ENCODE data around the gene SMYD5. TPM values are rescaled to one million over a fixed set of nuclear protein-coding genes. Genes with fewer than 3 reads are reported as not detected.

The SMYD5 gene
- total RNA-seq, 1 donor, result 20.7 TPM

DNA sequence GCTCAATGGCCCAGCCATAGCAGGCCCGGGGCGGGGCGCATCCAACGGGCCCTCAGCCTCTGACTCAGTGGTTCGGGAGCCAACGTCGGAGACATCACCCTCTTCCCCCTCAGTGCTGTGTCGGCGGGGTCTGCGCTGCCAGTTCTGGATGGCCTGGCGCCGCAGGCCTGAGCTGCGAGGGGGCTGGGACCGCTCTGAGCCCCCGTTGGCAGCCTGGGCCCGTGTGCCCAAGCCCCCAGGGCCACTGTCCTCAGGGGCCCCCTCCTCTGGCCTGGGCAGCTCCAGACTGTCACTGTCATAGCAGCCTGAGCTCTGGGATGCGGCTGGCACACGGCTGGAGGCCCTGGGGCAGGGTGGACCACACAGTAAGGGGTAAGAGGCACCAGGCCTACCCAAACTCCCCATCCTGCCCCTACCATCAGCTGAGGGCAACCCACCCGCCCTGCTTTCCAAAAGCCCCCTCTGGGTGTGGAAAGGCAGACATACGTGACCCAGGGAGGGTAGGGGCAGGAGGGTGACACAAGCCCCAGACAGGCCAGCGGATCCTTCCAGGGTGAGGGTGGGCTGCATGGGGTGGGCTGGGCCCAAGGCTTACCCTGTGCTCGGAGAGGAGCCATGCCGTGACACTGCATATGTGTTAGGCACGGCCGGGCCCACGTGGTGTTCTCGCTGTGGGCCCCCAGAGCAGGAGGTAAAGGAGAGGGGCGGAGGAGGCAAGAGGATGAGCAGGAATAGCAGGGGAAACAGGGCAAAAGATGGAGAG is 51.4 kb downstream of the SMYD5 start:
- no peak for TF ChIP-seq CTCF (IDR thresholded peaks at IDR 0.05; ENCODE audit: insufficient read depth, low read depth, low read length)
- DNase-seq (ENCODE audit: low read depth), result no peak
- H3K4me3 ChIP-seq (ENCODE audit: low read depth, low read length), result no peak overlapping the region

- no peak for TF ChIP-seq CTCF (IDR thresholded peaks at IDR 0.05; ENCODE audit: insufficient read depth, low read depth, low read length)
- no peak overlapping the region for H3K4me3 ChIP-seq (ENCODE audit: low read depth, low read length)
- peak; percentile 14 for DNase-seq (ENCODE audit: low read depth)
Measured at GRCh38 chr2:73266061-73266901, 52.2 kb downstream of the SMYD5 start.

DNA sequence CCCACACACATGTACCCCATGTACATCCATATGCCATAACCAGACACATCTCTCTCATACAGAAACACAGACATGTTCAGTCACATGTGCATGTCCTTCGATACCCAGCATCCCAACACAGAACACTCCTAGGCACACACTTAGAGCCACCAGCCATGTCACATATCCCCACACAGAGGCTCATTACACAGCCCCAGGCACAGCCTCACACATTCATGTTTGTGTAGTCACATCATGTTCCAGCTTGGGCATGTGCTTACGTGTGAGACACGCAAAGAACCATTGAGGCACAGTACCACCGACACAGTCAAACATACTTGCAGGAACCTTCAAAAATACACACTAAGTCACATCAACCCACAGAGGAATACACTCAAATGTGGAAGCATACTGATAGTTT is 53.0 kb downstream of the SMYD5 start:
- H3K4me3 ChIP-seq (ENCODE audit: low read depth, low read length), result no peak overlapping the region
- no peak for TF ChIP-seq CTCF (IDR thresholded peaks at IDR 0.05; ENCODE audit: insufficient read depth, low read depth, low read length)
- DNase-seq (ENCODE audit: low read depth), result no peak

- TF ChIP-seq CTCF (IDR thresholded peaks at IDR 0.05; ENCODE audit: insufficient read depth, low read depth, low read length), result no peak
- no peak for DNase-seq (ENCODE audit: low read depth)
- no peak overlapping the region for H3K4me3 ChIP-seq (ENCODE audit: low read depth, low read length)
Measured at GRCh38 chr2:73268366-73268829, 54.4 kb downstream of the SMYD5 start.

DNA sequence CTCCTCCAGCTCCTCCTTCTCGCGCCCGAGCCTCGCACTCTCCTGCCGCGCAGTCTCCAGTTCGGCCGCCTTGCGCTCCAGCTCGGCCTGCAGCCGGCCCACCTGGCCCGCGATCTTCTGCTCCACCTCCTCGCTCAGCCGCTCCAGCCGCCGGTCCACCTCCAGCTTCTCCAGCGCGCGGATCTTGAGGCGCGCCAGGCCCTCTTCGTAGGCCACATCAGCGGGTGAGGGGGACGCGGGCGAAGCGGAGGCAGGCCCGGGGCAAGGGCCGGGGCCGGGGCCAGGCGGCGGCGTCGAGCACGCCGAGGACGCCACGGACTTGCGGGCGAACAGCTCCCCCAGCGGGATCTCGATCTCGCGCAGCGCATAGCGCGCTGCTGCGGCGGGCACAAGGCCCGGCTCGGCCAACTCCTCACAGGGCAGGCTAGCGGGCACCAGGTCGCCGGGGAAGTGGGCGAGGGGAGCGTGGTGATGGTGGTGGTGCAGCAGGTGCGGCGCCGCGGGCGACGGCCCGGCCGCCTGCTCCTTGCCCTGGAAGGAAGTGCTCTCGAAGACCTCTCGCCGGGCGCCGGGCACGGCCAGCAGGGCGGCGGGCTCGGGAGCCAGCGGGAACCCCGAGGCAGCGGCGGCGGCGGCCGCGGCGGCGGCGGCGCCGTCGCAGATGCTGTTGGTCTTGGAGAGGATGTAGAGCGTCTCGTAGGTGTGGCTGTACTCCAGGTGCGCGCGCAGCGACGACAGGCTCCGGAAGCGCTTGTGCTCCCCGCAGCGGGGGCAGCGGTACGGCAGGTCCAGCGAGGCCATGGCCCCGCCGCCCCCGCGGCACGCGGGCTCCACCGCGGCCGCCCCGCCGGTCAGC is 55.0 kb downstream of the SMYD5 start:
- DNase-seq (ENCODE audit: low read depth), result no peak
- TF ChIP-seq CTCF (IDR thresholded peaks at IDR 0.05; ENCODE audit: insufficient read depth, low read depth, low read length), result no peak
- no peak overlapping the region for H3K4me3 ChIP-seq (ENCODE audit: low read depth, low read length)

- no peak for DNase-seq (ENCODE audit: low read depth)
Measured at GRCh38 chr2:73269686-73270465, 55.8 kb downstream of the SMYD5 start.

More at GRCh38 chr2:73269686-73270465, 55.8 kb downstream of the SMYD5 start:
- TF ChIP-seq CTCF (IDR thresholded peaks at IDR 0.05; ENCODE audit: insufficient read depth, low read depth, low read length), result no peak
- no peak overlapping the region for H3K4me3 ChIP-seq (ENCODE audit: low read depth, low read length)
